Breast epithelium (tissue), 3 donors: ENCODE data around the gene CIRBP.

Experiments
- POLR2A ChIP-seq: fragments of 450-650 bp; IDR thresholded peaks from one replicate; pipeline ENCODE4 v1.6.1; 2016; ENCODE audit warnings: antibody characterized with exemption, mild to moderate bottlenecking, moderate library complexity
- TF ChIP-seq, protein P1 (sequence below), 3 donors: fragments of 450-650 bp; IDR thresholded peaks; one replicate each; pipeline ENCODE4 v1.5.1; 2016 to 2017; ENCODE audit warnings: antibody characterized with exemption in 3 of 3, mild to moderate bottlenecking in 3 of 3, moderate library complexity in 3 of 3

GRCh38 chr19:1252821-1253513 lies 16.2 kb upstream of the CIRBP start:
- no peak for TF ChIP-seq POLR2A
- TF ChIP-seq, protein P1, sequence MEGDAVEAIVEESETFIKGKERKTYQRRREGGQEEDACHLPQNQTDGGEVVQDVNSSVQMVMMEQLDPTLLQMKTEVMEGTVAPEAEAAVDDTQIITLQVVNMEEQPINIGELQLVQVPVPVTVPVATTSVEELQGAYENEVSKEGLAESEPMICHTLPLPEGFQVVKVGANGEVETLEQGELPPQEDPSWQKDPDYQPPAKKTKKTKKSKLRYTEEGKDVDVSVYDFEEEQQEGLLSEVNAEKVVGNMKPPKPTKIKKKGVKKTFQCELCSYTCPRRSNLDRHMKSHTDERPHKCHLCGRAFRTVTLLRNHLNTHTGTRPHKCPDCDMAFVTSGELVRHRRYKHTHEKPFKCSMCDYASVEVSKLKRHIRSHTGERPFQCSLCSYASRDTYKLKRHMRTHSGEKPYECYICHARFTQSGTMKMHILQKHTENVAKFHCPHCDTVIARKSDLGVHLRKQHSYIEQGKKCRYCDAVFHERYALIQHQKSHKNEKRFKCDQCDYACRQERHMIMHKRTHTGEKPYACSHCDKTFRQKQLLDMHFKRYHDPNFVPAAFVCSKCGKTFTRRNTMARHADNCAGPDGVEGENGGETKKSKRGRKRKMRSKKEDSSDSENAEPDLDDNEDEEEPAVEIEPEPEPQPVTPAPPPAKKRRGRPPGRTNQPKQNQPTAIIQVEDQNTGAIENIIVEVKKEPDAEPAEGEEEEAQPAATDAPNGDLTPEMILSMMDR (IDR thresholded peaks at IDR 0.05), result peak in 1 of 3 donors; percentile 20
